DOHH2 (cell line): ENCODE results near the gene RNLS.
"Not testable (repeated sequence)": the region's sequence is repeated elsewhere in the genome, so short reads cannot be mapped to it uniquely, and the experiment has no call there.

Experiments used
- H3F3A ChIP-seq: fragments of 200-600 bp; sonication (generic), shearing (Covaris generic); 2 replicates; pipeline ENCODE4 v1.6.0; 2016; ENCODE audit warnings: antibody characterized with exemption, mild to moderate bottlenecking; ENCODE audit not compliant: control insufficient read depth, insufficient read depth
- H3K27ac ChIP-seq: fragments of 200-600 bp; sonication (generic); 2 replicates; pipeline ENCODE4 v1.5.1; 2014; ENCODE audit warnings: low read depth, mild to moderate bottlenecking, low read length, moderate library complexity
- H3K27me3 ChIP-seq: fragments of 200-600 bp; sonication (generic); 2 replicates; pipeline ENCODE4 v1.6.1; 2014; ENCODE audit warnings: mild to moderate bottlenecking, low read length, mixed read lengths; ENCODE audit not compliant: control insufficient read depth
- H3K36me3 ChIP-seq: fragments of 200-600 bp; sonication (generic); 2 replicates; pipeline ENCODE4 v1.6.1; 2014; ENCODE audit warnings: mild to moderate bottlenecking, low read length, moderate library complexity, mixed read lengths; ENCODE audit not compliant: control insufficient read depth
- H3K4me1 ChIP-seq: fragments of 200-600 bp; sonication (generic); 2 replicates; pipeline ENCODE4 v1.6.1; 2014; ENCODE audit warnings: mild to moderate bottlenecking, low read length, mixed read lengths; ENCODE audit not compliant: control insufficient read depth
- H3K4me2 ChIP-seq: fragments of 200-600 bp; sonication (generic); 2 replicates; pipeline ENCODE4 v1.6.0; 2014; ENCODE audit warnings: mild to moderate bottlenecking, low read length, moderate library complexity
- H3K4me3 ChIP-seq: fragments of 200-600 bp; sonication (generic); 2 replicates; pipeline ENCODE4 v1.5.1; 2014; ENCODE audit warnings: mild to moderate bottlenecking, low read length, mixed read lengths
- H3K79me2 ChIP-seq: fragments of 200-600 bp; sonication (generic); 2 replicates; pipeline ENCODE4 v1.6.1; 2014; ENCODE audit warnings: mild to moderate bottlenecking, low read length, mixed read lengths; ENCODE audit not compliant: control insufficient read depth
- H3K9me2 ChIP-seq: fragments of 200-600 bp; sonication (generic); replicated peaks from 2 replicates; pipeline ENCODE4 v1.6.1; 2014; ENCODE audit warnings: mild to moderate bottlenecking, low read length, mixed read lengths; ENCODE audit not compliant: control insufficient read depth
- H3K9me3 ChIP-seq: fragments of 200-600 bp; sonication (generic); 2 replicates; pipeline ENCODE4 v1.6.1; 2014; ENCODE audit warnings: antibody characterized with exemption, low read length, mixed read lengths; ENCODE audit not compliant: control insufficient read depth, insufficient read depth
- H4K20me1 ChIP-seq: fragments of 200-600 bp; sonication (generic); 2 replicates; pipeline ENCODE4 v1.6.0; 2014; ENCODE audit warnings: low read depth, mild to moderate bottlenecking, antibody characterized with exemption, low read length, moderate library complexity; ENCODE audit not compliant: control insufficient read depth, insufficient read depth
- CTCF ChIP-seq: fragments of 200-600 bp; sonication (generic); IDR thresholded peaks from one replicate; pipeline ENCODE4 v1.5.1; 2014; ENCODE audit warnings: antibody characterized with exemption, mild to moderate bottlenecking, low read depth, low read length; ENCODE audit not compliant: poor library complexity, severe bottlenecking
- EZH2phosphoT487 ChIP-seq: fragments of 200-600 bp; sonication (generic); IDR thresholded peaks from 2 replicates; pipeline ENCODE4 v1.6.1; 2017; ENCODE audit warnings: borderline replicate concordance, mild to moderate bottlenecking, antibody characterized with exemption, low read length, moderate library complexity, mixed read lengths

RNLS gene

GRCh38 chr10:88370713-88371112, 212.4 kb downstream of the RNLS start:
- no peak for TF ChIP-seq EZH2phosphoT487
- Histone ChIP-seq H3K27ac (no peak overlapping the region), H3K4me3 (no peak overlapping the region), H3K79me2 (no peaks in the 10 kb centered on the region), H3K4me2 (no peak overlapping the region), H3K27me3 (no peaks in the 10 kb centered on the region), H3K9me2 (no peaks in the 10 kb centered on the region), H3K4me1 (peaks cover 10% of the 10 kb centered on the region), H3K36me3 (no peaks in the 10 kb centered on the region), H3K9me3 (no peaks in the 10 kb centered on the region; the same call in 1 of the 2 replicates), H4K20me1 (no peaks in the 10 kb centered on the region), H3F3A (no peaks in the 10 kb centered on the region)

- TF ChIP-seq CTCF: no peak
- TF ChIP-seq EZH2phosphoT487: no peak
- Histone ChIP-seq H3K79me2 (no peaks in the 10 kb centered on the region), H3K4me1 (no peaks in the 10 kb centered on the region)
Observed at GRCh38 chr10:88366772-88367171, 216.3 kb downstream of the RNLS start.

GRCh38 chr10:88361995-88362807, 220.9 kb downstream of the RNLS start:
- no peak overlapping the region for H3K4me3 ChIP-seq
- H3K27ac ChIP-seq: no peak overlapping the region
- H3K27me3 ChIP-seq: no peaks in the 10 kb centered on the region
- H3K9me2 ChIP-seq: no peaks in the 10 kb centered on the region
- no peaks in the 10 kb centered on the region; the same call in 1 of the 2 replicates for H3K9me3 ChIP-seq
- H3K79me2 ChIP-seq: no peaks in the 10 kb centered on the region
- no peak overlapping the region for H3K4me2 ChIP-seq
- no peaks in the 10 kb centered on the region for H3K36me3 ChIP-seq
- no peak for TF ChIP-seq CTCF
- TF ChIP-seq EZH2phosphoT487: no peak
- no peaks in the 10 kb centered on the region for H3F3A ChIP-seq
- H4K20me1 ChIP-seq: no peaks in the 10 kb centered on the region
- no peaks in the 10 kb centered on the region for H3K4me1 ChIP-seq

More at GRCh38 chr10:88366772-88367171, 216.3 kb downstream of the RNLS start:
- Histone ChIP-seq H3K36me3 (no peaks in the 10 kb centered on the region), H4K20me1 (no peaks in the 10 kb centered on the region), H3K4me3 (no peak overlapping the region), H3K9me2 (no peaks in the 10 kb centered on the region), H3K27me3 (no peaks in the 10 kb centered on the region), H3K27ac (no peak overlapping the region), H3K9me3 (no peaks in the 10 kb centered on the region; the same call in 1 of the 2 replicates), H3F3A (no peaks in the 10 kb centered on the region), H3K4me2 (no peak overlapping the region)

- Histone ChIP-seq H3K4me1 (no peaks in the 10 kb centered on the region), H3K9me3 (no peaks in the 10 kb centered on the region), H3K36me3 (no peaks in the 10 kb centered on the region), H3K4me2 (no peak overlapping the region), H3K9me2 (no peaks in the 10 kb centered on the region), H3K4me3 (no peak overlapping the region), H3K27ac (no peak overlapping the region), H3F3A (no peaks in the 10 kb centered on the region), H3K79me2 (no peaks in the 10 kb centered on the region), H3K27me3 (no peaks in the 10 kb centered on the region), H4K20me1 (no peaks in the 10 kb centered on the region)
- no peak for TF ChIP-seq CTCF
- no peak for TF ChIP-seq EZH2phosphoT487
Observed at GRCh38 chr10:88361494-88361893, 221.6 kb downstream of the RNLS start.

- not testable (repeated sequence) for H3K4me2 ChIP-seq, H3K9me2 ChIP-seq, H4K20me1 ChIP-seq, H3K4me1 ChIP-seq, H3F3A ChIP-seq, H3K79me2 ChIP-seq, H3K9me3 ChIP-seq, H3K36me3 ChIP-seq, H3K27me3 ChIP-seq, H3K4me3 ChIP-seq, H3K27ac ChIP-seq
Observed at GRCh38 chr10:88355750-88356149, 227.4 kb downstream of the RNLS start.
